K562 (cell line): ENCODE data around the gene CRYBG2. TPM values are rescaled to one million over a fixed set of nuclear protein-coding genes. Genes with fewer than 3 reads are reported as not detected.

ENCODE experiments used
- CBFA2T3 ChIP-seq: fragments of 450-650 bp; IDR thresholded peaks from 2 replicates; pipeline ENCODE4 v1.6.1; 2017
- CCNT2 ChIP-seq: IDR thresholded peaks from 2 replicates; pipeline ENCODE4 v1.6.1; 2011; ENCODE audit warnings: borderline replicate concordance, low read depth, mild to moderate bottlenecking, moderate library complexity, mixed read lengths, low read length; ENCODE audit not compliant: insufficient read length; ENCODE audit errors: extremely low read depth
- CEBPB ChIP-seq: fragments of 450-650 bp; IDR thresholded peaks from 2 replicates; pipeline ENCODE4 v1.6.1; 2016; ENCODE audit warnings: missing genetic modification characterization, missing compliant biosample characterization
- CTCFL ChIP-seq: IDR thresholded peaks from 2 replicates; pipeline ENCODE4 v1.6.1; 2011; ENCODE audit warnings: borderline replicate concordance, low read depth, mild to moderate bottlenecking, moderate library complexity, low read length; ENCODE audit not compliant: insufficient read depth, poor library complexity, severe bottlenecking
- ELK3 ChIP-seq: fragments of 450-650 bp; formaldehyde crosslinking; IDR thresholded peaks from 2 replicates; pipeline ENCODE4 v1.4.0; 2020; ENCODE audit warnings: mild to moderate bottlenecking
- ERF ChIP-seq: fragments of 450-650 bp; formaldehyde crosslinking; IDR thresholded peaks from 2 replicates; pipeline ENCODE4 v1.4.0; 2020; ENCODE audit warnings: mild to moderate bottlenecking, mixed read lengths
- ETS1 ChIP-seq: conservative IDR thresholded peaks from 2 replicates; pipeline ENCODE4 v1.6.1; 2011; ENCODE audit warnings: low read depth, mild to moderate bottlenecking, low read length; ENCODE audit not compliant: control insufficient read depth
- MYNN ChIP-seq, 2 experiments: sonication (generic); formaldehyde crosslinking in 1 of 2; IDR thresholded peaks; 2 replicates each; pipeline versions ENCODE4 v1.5.0 to v1.6.1; 2016 to 2020; ENCODE audit warnings: antibody characterized with exemption in 1 of 2, missing genetic modification reagents in 1 of 2
- NCOA2 ChIP-seq, 2 experiments: fragments of 450-650 bp; IDR thresholded peaks; 2 replicates each; pipeline ENCODE4 v1.6.1; 2018; ENCODE audit warnings: mild to moderate bottlenecking in 2 of 2, moderate library complexity in 1 of 2; ENCODE audit not compliant: partially characterized antibody in 2 of 2
- PML ChIP-seq: IDR thresholded peaks from 2 replicates; pipeline ENCODE4 v1.6.1; 2012; ENCODE audit warnings: low read length, inconsistent platforms
- RBM14 ChIP-seq: fragments of 200-400 bp; formaldehyde crosslinking; IDR thresholded peaks from 2 replicates; pipeline ENCODE4 v1.6.1; 2018; ENCODE audit warnings: low read depth, mild to moderate bottlenecking, low read length, moderate library complexity, borderline replicate concordance; ENCODE audit not compliant: insufficient read depth
- SMAD1 ChIP-seq: fragments of 150-350 bp; IDR thresholded peaks from 2 replicates; pipeline ENCODE4 v1.6.1; 2014; ENCODE audit warnings: low read length, low read depth; ENCODE audit not compliant: partially characterized antibody
- TEAD4 ChIP-seq, 2 experiments: sonication (generic) in 1 of 2; formaldehyde crosslinking in 1 of 2; IDR thresholded peaks; 2 replicates each; pipeline versions ENCODE4 v1.6.1 to v1.8.0; 2012 to 2022; ENCODE audit warnings: borderline replicate concordance in 1 of 2, inconsistent platforms in 1 of 2, low read length in 1 of 2, mild to moderate bottlenecking in 1 of 2, missing genetic modification reagents in 1 of 2
- TFAP4 ChIP-seq: sonication (generic); formaldehyde crosslinking; IDR thresholded peaks from 2 replicates; pipeline ENCODE4 v1.8.0; 2022; ENCODE audit warnings: missing genetic modification reagents, mild to moderate bottlenecking, moderate library complexity, borderline replicate concordance
- ZBTB7A ChIP-seq: IDR thresholded peaks from 2 replicates; pipeline ENCODE4 v1.6.1; 2011; ENCODE audit warnings: low read depth, mild to moderate bottlenecking, low read length, moderate library complexity, borderline replicate concordance; ENCODE audit not compliant: control insufficient read depth
- polyA plus RNA-seq, 8 experiments: library from polyadenylated mRNA; depleted of rRNA in 4 of 8; stranded (reverse) in 5 of 8; unstranded in 3 of 8; fragments of >200 nt; fragmentation: Nextera tagmentation in 2 of 8; fragmentation: Illumina TruSeq in 1 of 8; extraction: Ambion mirVana in 2 of 8; extraction: Trizol in 1 of 8; gene quantifications; 2 replicates each; pipeline versions ENCODE4 v1.2.1 to v1.2.3, GENCODE V29; 2011 to 2014; ENCODE audit warnings: inconsistent platforms in 1 of 8, missing spikeins in 1 of 8
- total RNA-seq, 7 experiments: library from RNA; depleted of rRNA in 6 of 7; stranded (reverse); fragments of >200 nt in 6 of 7; fragmentation: Illumina TruSeq in 2 of 7; extraction: Trizol in 2 of 7; gene quantifications; 2 replicates each; pipeline versions ENCODE4 v1.2.1 to v1.2.3, GENCODE V29; 2011 to 2021; ENCODE audit warnings: low replicate concordance in 1 of 7
- TF ChIP-seq, protein P1 (sequence below): sonication (generic); formaldehyde crosslinking; IDR thresholded peaks from 2 replicates; pipeline ENCODE4 v1.8.0; 2022; ENCODE audit warnings: mild to moderate bottlenecking, missing genetic modification reagents

CRYBG2 gene
- total and polyA plus RNA-seq, 9 of the 15 experiments (the other 6 are each of a cell fraction or from before 2014, with no cell fraction given): 0.39 to 8.5 (median 3.7) TPM

DNA sequence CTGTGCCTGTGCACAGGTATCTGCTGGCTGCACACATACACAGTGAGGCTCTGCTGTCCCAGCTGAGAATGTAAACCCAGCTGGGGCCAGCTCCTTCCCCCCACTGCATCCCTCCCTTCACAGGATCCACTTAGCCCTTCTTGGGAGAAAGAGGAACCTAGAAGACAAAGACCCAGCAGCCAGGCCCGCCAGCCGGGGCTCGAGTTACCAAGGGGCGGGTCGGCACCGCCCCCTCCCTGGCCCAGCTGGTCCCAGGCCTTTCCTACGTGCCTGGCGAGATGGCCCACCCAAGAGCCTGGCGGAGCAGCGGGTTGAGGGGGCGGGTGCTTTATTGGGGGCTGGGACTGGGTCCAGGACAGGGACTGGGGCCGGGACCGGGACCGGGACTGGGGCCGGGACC is 72.0 kb downstream of the CRYBG2 start (continued):
- TF ChIP-seq RBM14 (no peak), TEAD4 (IDR thresholded peaks at IDR 0.05; ENCODE audit: low read length) (peak; percentile 16; the same call in 1 of the 2 replicates), TEAD4 (CRISPR knock-in tag; IDR thresholded peaks at IDR 0.05; ENCODE audit: borderline replicate concordance) (no peak), TFAP4 (CRISPR knock-in tag) (peak; percentile 91), ZBTB7A (peak; percentile 56; the same call in 1 of the 2 replicates), CTCFL (no peak), SMAD1 (peak; percentile 36), PML (no peak), ERF (no peak), ELK3 (CRISPR knock-in tag) (no peak), CEBPB (no peak), NCOA2 (IDR thresholded peaks at IDR 0.05; ENCODE audit: partially characterized antibody in 2 of 2) (no peak), MYNN (IDR thresholded peaks at IDR 0.05) (peak; percentile 12; the same call in 1 of the 2 replicates), MYNN (CRISPR knock-in tag; IDR thresholded peaks at IDR 0.05) (no peak), CCNT2 (no peak), CBFA2T3 (no peak), ETS1 (no peak)
- TF ChIP-seq, protein P1, sequence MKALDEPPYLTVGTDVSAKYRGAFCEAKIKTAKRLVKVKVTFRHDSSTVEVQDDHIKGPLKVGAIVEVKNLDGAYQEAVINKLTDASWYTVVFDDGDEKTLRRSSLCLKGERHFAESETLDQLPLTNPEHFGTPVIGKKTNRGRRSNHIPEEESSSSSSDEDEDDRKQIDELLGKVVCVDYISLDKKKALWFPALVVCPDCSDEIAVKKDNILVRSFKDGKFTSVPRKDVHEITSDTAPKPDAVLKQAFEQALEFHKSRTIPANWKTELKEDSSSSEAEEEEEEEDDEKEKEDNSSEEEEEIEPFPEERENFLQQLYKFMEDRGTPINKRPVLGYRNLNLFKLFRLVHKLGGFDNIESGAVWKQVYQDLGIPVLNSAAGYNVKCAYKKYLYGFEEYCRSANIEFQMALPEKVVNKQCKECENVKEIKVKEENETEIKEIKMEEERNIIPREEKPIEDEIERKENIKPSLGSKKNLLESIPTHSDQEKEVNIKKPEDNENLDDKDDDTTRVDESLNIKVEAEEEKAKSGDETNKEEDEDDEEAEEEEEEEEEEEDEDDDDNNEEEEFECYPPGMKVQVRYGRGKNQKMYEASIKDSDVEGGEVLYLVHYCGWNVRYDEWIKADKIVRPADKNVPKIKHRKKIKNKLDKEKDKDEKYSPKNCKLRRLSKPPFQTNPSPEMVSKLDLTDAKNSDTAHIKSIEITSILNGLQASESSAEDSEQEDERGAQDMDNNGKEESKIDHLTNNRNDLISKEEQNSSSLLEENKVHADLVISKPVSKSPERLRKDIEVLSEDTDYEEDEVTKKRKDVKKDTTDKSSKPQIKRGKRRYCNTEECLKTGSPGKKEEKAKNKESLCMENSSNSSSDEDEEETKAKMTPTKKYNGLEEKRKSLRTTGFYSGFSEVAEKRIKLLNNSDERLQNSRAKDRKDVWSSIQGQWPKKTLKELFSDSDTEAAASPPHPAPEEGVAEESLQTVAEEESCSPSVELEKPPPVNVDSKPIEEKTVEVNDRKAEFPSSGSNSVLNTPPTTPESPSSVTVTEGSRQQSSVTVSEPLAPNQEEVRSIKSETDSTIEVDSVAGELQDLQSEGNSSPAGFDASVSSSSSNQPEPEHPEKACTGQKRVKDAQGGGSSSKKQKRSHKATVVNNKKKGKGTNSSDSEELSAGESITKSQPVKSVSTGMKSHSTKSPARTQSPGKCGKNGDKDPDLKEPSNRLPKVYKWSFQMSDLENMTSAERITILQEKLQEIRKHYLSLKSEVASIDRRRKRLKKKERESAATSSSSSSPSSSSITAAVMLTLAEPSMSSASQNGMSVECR (CRISPR knock-in tag): peak; percentile 38; the same call in 1 of the 2 replicates
